ENCODE measurements around the gene CCDC87.
"Not testable (repeated sequence)": the region's sequence is repeated elsewhere in the genome, so short reads cannot be mapped to it uniquely, and the experiment has no call there.

The CCDC87 gene

DNA sequence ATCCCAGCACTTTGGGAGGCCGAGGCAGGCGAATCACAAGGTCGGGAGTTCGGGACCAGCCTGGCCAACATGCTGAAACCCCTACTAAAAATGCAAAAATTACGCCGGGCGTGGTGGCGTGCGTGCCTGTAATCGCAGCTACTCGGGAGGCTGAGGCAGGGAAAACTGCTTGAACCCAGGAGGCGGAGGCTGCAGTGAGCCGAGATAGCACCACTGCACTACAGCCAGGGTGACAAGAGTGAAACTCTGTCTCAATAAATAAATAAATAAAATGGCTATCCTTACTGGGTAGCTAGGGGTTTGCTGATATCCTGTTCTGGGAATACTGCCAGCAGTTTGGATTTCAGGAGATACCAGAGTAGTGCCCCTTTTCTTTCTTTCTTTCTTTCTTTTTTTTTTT lies 21.2 kb upstream of the CCDC87 start:
- no peak for DNase-seq

DNA sequence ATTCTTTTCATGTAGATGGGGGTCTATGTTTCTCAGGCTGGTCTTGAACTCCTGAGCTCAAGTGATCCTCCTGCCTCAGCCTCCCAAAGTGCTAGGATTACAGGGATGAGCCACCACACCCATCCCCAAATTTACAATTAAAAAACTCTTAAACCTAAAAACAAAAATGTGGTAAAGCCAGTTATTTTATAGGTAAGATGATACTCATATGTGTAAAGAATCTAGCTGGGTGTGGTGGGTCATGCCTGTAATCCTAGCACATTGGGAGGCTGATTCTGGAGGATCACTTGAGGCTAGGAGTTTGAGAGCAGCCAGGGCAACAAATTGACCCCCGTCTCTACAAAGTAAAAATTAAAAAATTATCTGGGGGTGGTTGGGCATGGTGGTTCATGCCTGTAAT lies 19.6 kb upstream of the CCDC87 start:
- no peak for DNase-seq

DNA sequence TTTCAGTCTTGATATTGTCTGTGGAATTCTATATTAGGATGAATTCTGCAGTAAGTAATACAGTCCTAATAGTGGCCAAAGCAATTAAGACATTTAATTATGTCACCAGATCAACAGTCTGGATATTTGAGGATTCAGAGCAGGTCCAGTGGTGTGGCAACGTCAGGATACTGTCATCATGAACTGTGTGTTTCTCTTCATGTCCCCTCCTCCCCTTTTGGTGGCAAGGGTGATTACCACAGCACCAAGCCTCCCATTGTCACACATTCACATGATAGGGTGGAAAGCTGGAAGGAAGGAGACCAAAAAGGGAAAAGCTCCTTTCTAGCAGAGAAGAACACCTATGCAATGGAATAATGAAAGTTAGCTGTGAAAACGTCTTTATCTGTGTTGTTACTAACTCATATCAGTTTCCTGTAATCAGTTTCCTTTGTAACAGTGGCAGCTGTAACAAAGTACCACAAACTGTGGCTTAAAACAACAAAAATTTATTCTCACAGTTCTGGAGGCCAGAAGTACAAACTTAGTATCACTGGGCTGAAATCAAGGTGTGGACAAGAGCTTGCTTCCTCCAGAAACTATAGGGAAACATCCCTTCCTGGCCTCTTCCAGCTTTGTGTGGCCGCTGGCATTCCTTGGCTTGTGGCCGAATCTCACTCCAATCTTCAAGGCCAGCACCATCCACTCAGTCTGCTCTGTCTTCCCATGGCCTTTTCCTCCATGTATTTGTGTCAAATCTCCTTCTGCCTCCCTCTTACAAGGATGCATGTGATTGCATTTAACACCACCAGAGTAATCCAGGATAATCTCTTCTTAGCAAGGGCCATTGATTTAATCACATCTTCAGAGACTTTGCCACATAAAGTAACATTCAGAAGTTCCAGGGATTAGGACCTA lies 17.1 kb upstream of the CCDC87 start:
- no peak for DNase-seq

DNA sequence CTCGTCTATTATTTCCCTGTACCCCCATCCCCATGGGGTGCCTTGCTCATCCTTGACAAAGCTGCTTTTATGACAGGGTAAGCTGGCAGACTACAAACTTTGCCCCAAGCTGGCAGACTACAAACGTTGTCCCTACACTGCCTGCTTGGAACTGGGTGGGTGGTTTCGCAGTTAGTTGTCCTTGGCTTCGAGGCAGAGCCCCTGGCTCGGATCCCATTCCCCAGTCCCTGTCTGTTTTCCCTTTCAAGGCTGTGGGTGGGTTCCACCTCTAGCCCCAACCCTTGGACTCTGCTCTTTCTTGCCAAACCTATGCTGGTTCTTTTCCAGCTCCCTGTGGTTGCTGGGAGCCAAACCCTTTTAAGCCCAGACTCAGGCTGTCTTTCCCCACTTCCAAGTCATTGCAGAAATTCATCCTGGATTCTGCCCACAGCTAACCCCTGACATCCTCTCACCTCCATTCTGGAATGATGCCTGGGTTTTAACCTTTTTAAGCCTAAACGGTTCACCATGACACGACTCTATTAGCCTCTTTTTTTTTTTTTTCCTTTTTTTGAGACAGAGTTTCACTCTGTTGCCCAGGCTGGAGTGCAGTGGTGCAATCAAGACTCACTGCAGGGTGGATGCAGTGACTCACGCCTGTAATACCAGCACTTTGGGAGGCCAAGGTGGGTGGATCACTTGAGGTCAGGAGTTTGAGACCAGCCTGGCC lies 14.4 kb upstream of the CCDC87 start:
- no peak for DNase-seq

DNA sequence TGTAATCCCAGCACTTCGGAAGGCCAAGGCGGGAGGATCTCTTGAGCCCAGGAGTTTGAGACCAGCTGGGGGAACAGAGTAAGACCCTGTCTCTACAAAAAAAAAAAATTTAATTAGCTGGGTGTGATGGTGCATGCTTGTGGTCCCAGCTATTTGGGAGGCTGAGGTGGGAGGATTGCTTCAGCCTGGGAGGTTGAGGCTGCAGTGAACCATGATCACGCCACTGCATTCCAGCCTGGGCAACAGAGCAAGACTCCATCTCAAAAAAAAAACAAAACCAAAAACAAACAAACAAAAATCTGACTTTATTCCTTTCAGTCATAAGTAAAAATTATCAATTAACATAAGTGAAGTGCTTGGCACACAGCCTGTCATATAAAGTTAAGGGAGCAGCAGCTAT lies 13.7 kb upstream of the CCDC87 start:
- DNase-seq: not testable (repeated sequence)

DNA sequence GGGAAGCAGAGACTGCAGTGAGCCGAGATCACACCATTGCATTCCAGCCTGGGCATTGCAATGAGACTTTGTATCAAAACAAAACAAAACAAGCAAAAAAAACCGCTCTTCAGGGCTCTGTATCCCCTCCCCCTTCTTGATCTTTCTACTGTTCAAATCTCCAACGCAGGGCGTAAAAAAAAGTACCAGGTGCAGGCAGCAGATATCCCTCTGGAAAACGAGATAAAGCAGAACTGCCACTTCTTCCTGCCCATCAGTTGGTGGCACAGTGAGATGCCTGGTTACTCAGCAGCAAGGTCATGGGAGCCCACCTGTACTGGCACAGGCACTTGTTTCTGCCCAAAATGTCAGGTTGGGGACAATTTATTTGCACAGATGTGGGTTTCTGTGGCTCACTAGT lies 11.3 kb upstream of the CCDC87 start:
- DNase-seq: no peak

DNA sequence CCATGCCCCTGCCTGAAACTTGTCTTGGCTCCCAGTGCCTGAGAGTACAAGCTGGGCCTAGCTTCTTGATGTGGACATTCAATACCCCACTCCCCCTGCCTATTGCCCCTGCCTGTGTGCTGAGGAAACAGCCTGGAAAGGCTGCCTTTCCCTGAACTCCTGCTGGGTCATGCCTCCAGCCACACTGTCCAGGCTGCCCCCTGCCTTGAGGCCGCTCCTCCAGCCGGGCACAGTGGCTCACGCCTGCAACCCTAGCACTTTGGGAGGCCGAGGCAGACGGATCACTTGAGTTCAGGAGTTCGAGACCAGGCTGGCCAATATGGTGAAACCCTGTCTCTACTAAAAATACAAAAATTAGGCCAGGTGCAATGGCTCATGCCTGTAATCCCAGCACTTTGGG lies 10.2 kb upstream of the CCDC87 start:
- no peak for DNase-seq

DNA sequence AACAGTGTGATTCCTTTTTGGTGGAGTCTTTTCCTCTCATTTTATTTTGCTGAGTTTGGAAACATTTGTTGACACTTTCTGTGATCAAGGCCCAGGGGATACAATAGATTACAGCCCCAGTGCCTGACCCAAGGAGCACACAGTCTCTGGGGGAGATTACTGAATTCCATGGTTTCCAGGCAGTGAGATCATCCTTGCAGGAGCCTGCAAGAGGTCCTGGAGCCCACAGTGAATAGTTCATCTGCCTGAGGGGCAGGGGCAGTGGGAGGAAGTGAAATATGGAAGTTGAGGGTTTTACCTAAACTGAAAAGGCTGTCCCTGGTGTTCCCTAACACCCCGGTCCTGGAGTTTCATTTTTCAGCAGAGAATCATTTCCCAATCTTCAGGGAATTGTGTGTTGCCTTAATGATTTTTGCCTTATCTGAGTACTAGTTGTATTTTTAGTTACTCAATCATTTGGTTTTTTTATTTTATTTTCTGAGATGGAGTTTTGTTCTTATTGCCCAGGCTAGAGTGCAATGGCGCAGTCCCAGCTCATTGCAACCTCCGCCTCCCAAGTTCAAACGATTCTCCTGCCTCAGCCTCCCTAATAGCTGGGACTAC lies 7.9 kb upstream of the CCDC87 start:
- DNase-seq: no peak

DNA sequence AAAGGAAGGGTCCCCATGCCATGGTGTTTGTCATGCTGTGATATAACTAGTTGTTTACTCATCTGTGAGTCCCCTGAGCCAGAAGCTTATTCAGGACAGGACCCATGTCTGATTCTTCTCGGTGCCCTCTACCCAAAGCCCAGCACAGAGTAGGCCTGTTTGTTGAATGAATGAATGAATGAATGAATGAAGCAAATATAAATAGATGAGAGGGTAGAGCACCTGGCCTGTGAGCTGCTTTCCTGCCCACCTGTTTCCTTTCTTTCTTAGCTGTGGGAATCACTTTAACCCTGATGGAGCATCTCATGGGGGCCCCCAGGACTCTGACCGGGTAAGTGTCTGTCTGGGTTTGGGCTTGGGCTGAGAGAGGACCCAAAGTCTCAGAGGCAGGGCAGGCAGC lies 7.4 kb upstream of the CCDC87 start:
- DNase-seq: no peak

DNA sequence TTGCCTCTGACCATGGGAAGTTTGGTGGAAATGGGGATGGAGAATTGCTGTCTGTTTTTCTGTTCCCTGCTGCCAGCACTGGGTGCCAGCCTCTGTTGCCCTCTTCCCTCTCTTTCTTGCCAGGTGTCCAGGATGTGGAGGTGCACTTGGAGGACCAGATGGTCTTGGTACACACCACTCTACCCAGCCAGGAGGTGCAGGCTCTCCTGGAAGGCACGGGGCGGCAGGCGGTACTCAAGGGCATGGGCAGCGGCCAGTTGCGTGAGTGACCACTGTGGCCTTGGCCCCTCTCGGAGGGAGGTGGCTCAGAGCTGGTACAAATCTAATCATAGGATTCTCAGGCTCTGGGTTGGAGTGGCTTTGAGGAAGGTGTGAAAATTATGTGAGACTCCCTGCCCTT lies 6.1 kb upstream of the CCDC87 start:
- no peak for DNase-seq

DNA sequence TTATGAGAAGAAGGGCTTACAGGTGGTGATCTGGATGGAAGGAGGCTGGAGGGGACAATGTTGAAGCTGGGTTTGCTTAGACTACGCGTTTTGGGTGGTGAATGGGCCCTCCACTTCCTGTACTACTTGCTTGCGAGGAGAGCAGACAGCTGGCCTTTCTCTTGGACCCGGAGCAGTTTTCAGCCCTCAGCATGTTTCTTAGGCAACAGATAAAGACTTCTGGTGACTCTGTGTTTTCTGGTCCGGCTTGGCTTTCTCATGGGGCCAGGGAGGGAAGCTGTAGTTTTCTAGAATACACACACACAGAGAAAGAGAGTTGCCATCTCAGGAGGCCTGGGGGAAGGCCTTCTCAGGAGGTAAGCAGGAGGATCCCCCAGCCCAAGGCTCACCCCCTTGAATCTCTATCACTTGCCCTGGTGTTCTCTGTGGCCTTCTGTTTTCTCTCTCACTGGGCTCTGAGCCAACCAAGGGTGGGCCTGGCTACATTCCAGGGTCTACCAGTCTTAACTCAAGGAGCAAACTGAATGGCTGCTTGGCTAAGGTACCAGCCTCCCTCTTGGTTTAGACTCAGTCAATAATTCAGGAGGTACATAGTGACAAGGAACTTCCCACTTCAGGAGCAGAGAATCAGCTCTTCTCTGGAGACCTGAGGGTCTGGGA lies 2.5 kb upstream of the CCDC87 start:
- DNase-seq: no peak

DNA sequence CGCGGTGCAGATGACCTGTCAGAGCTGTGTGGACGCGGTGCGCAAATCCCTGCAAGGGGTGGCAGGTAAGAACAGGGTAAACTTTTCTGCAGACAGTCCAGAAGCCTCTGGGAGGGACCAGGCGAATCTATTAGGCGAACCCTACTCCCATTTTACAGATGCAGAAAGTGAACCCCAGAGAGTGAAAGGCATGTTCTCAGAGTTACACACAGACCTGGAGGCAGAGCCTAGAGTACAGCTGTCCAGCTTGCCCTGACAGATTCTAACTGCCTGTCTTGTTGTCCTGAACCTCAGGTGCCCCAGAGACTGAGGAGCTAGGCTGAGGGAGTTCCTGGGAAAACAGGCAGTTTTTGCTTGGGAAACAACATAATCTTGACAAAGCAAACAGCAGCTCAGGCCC lies 787 bp upstream of the CCDC87 start:
- DNase-seq: no peak

DNA sequence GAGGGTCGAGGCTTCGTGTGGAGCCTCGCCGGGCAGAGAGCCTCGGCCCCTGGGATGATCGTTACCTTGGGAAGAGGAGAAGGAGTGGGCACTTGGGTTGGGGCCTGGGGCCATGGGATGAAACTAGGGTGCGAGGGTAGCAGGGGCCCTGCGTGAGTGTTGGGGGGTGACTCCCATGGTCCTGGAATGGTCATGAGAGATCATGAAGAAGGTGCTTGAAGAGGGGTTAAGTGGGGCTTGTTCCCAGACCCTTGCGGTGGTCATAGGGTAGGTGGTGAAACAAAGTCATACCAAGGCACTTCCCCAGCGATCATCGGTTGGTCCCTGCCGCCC lies 406 bp upstream of the CCDC87 start:
- peak; percentile 7 for DNase-seq

DNA sequence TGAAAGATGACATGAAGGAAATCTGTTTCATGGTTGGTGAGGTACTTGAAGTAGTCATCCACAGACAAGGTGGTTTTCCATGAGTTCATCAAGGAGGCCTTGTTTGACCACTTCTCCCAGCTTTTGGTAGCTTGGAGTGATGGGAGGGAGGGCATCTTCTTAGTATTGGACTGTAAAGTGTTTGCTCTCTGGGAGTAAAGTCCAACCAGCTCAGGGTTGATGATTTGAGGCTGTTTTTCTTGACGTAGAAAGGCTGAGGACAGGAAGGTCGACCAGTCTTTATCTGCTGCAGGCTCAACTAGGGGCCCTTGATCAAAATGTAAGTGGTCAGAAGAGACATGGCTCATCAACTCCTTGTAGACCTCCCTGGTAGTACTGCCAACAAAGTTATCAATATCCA lies 1.7 kb downstream of the CCDC87 start:
- DNase-seq: no peak

DNA sequence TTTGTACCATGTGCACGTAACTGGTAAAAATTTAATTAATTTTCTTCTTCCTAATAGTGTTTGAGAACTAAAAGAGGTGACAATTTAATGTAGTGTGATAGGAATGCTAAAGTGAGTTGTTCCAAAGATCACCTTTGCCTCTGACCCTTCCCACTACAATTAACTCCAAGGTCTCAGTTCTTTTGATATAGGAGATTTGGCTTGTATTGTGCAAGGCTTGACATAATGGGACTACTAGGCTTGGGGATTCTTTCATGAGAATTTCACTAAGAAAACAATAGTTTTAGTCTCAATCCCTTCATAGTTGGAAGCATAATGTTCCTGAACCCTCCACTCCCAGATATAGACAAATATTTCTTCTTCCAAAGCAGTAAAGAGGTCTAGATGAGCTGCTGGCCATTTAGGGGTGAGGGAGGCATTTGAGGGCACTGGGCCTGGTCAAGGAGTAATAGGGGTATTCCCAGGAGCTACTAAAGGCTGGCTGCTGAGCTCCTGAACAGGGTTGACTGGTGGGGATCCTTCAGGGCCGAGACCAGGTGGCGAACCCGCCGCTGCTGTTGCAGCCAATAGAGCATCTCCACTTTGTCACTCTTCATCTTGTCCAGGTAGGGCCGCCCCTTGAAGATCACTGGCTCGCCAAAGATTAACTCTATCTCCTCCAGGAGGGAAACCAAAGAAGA lies 2.7 kb downstream of the CCDC87 start:
- no peak for DNase-seq

DNA sequence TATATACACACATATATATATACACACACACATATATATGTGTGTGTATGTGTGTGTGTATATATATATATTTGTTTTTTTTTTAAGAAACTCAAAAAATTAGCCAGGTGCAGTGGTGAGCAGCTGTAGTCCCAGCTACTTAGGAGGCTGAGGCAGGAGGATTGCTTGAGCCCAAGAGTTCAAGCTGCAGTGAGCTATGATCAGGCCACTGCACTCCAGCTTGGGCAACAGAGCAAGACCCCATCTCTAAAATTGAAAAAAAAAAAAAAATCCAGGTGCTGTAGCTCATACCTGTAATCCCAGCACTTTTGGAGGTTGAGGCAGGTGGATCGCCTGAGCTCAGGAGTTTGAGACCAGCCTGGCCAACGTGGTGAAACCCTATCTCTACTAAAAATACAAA lies 3.5 kb downstream of the CCDC87 start:
- DNase-seq: not testable (repeated sequence)

DNA sequence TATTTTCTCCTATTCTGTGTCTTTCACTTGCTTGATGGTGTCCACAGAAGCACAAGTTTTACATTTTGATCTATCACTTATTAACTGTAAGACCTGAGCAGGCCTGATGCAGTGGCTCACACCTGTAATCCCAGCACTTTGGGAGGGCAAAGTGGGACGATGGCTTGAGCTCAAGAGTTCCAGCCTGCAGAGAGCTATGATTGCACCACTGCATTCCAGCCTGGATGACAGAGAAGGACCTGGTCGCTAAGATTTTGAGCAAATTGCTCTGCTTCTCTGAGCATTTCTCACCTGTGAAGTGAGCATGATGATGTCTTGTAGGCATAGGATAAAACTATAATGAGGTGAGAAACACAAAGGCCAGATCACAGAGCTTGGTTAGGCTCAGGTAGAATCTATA lies 6.7 kb downstream of the CCDC87 start:
- DNase-seq: no peak

DNA sequence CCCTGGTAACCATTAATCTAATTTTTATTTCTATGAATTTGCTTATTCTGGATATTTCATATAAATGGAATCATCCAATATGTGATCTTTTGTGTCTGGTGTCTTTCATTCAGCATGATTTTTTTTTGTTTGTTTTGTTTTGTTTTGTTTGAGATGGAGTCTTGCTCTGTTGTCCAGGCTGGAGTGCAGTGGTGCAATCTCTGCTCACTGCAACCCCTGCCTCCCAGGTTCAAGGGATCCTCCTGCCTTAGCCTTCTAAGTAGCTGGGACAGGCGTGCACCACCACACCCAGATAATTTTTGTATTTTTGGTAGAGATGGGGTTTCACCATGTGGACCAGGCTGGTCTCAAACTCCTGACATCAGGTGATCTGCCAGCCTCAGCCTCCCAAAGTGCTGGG lies 7.4 kb downstream of the CCDC87 start:
- not testable (repeated sequence) for DNase-seq

DNA sequence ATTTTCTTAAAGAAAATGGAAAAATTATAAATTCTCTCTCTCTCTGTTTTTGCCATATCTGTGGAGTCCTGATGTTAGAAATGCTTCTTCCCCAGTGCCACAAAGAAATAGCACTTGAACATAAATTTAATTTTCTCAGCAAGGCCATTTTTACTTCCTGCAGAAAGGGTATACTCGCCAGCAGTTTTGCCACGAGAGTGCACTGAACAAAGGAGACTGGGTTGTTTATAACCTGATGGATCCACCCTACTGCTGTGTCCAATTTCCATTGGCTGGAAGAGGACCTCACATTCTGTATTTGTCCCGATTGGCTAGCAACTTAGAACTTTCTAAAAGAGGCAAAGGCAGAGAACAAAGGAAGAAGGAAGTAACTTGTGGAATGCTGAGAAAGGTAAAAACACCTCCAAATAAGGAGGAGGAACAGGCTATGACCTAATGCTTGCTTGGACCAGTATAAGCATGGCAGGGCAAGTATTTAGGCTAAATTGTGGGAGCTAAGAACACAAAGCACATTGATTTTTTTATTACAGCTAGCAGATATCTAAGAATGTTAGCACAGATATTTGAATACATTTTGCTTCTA lies 10.2 kb downstream of the CCDC87 start:
- not testable (repeated sequence) for DNase-seq

DNA sequence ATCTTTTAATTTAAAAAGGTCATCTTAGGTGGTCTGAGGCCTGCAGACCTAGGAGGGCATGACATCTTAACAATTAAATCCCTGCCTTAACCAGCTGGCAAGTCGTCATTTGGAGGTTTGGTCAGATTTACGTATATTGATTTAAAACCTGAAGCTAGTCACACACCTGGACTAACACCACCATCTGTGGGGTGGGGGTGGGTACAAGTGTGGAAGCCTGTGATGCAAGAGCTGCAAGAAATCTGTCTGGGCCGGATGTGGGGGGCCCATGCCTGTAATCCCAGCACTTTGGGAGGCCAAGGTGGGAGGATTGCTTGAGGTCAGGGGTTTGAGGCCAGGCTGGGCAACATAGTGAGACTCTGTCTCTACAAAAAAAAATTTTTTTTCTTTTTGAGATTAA lies 11.6 kb downstream of the CCDC87 start:
- no peak for DNase-seq

DNA sequence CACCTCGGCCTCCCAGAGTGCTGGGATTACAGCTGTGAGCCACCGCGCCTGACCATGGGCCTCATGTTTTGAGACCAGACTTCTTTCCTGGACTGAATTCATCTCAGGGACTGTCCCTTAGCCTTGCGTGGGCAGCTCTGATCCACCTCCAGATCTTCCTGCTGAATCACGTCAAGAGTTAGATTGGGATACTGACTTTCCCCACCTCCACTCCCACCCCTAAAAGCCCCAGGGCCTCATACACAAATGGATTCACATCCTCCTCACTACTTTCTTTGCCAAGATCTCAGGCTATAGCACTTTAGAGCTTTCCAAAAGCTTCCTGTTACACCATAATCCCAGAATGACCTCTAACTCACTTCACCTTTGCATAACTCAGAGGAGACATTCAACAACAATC lies 12.1 kb downstream of the CCDC87 start:
- no peak for DNase-seq

DNA sequence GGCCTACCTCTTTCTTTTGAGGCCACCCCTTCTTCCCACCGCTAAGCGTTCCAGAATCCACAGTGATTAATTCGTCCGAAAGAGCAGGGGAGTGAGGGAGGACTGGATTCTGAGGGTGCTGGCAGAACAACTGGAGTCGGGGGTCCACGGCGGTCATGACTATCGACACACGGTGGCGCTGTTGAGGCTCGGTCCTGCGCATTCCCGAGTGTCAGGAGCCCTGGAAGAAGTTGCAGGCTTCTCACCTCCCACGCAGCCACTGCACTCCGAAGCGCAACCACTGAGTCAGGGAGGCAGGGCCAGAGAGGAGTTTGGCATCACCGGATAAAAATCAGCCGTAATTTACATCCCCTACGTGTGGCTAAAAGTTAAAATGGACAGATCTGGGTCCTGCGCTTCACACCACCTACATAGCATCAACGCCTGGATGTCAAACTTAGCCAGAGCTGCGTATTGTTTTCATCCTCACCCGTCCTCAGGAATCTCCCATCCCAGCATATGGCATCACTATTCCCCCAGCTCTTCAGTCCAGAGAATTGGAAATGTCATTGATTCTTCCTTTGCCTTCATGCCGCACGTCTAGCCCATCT lies 13.8 kb downstream of the CCDC87 start:
- DNase-seq: peak; percentile 85
